K562 (cell line): ENCODE data around the gene PLAC1. TPM values are rescaled to one million over a fixed set of nuclear protein-coding genes. Genes with fewer than 3 reads are reported as not detected.

ENCODE experiments used
- CBX1 ChIP-seq: sonication (generic); IDR thresholded peaks from 2 replicates; pipeline ENCODE4 v1.6.1; 2016; ENCODE audit warnings: antibody characterized with exemption, low read depth, mild to moderate bottlenecking
- CBX2 ChIP-seq: fragments of 200-600 bp; sonication (generic); IDR thresholded peaks from one replicate; pipeline ENCODE4 v1.6.1; 2012; ENCODE audit warnings: mild to moderate bottlenecking, low read length, inconsistent platforms; ENCODE audit not compliant: insufficient read depth, poor library complexity, severe bottlenecking
- CBX8 ChIP-seq: fragments of 200-600 bp; sonication (generic); IDR thresholded peaks from 2 replicates; pipeline ENCODE4 v1.6.1; 2012; ENCODE audit warnings: borderline replicate concordance, mixed run types, low read depth, mild to moderate bottlenecking, moderate library complexity, mixed read lengths, low read length, control low read depth, inconsistent platforms; ENCODE audit not compliant: poor library complexity, severe bottlenecking; ENCODE audit errors: extremely low read depth
- CUX1 ChIP-seq: fragments of 200-800 bp; sonication (Bioruptor generic); IDR thresholded peaks from 2 replicates; pipeline ENCODE4 v1.6.1; 2016; ENCODE audit warnings: missing genetic modification characterization, missing compliant biosample characterization
- DNMT1 ChIP-seq: fragments of 450-650 bp; IDR thresholded peaks from 2 replicates; pipeline ENCODE4 v1.6.1; 2016; ENCODE audit warnings: antibody characterized with exemption, mild to moderate bottlenecking
- EP300 ChIP-seq: IDR thresholded peaks from 2 replicates; pipeline ENCODE4 v1.6.1; 2012; ENCODE audit warnings: low read length, improper control_type of control experiment
- HMG20A ChIP-seq: fragments of 450-650 bp; formaldehyde crosslinking; conservative IDR thresholded peaks from 2 replicates; pipeline ENCODE4 v1.4.0; 2020; ENCODE audit warnings: mild to moderate bottlenecking, mixed read lengths
- MCM7 ChIP-seq, 2 experiments: fragments of 450-650 bp; IDR thresholded peaks; 2 replicates each; pipeline ENCODE4 v1.6.1; 2016 to 2018
- MEIS2 ChIP-seq: fragments of 450-650 bp; IDR thresholded peaks from 2 replicates; pipeline ENCODE4 v1.6.1; 2014; ENCODE audit warnings: mild to moderate bottlenecking; ENCODE audit not compliant: partially characterized antibody
- SNAPC5 ChIP-seq: fragments of 250-450 bp; sonication (Bioruptor Pico); IDR thresholded peaks from 2 replicates; pipeline ENCODE4 v1.8.0; 2021; ENCODE audit warnings: moderate library complexity, mild to moderate bottlenecking, inconsistent platforms
- SOX6 ChIP-seq: fragments of 450-650 bp; IDR thresholded peaks from 2 replicates; pipeline ENCODE4 v1.6.1; 2014; ENCODE audit warnings: mild to moderate bottlenecking
- YY1 ChIP-seq, 3 experiments: IDR thresholded peaks; 2 replicates each; pipeline ENCODE4 v1.6.1; 2011; ENCODE audit warnings: low read length in 2 of 3, mild to moderate bottlenecking in 2 of 3, moderate library complexity in 2 of 3, borderline replicate concordance in 1 of 3, control low read depth in 1 of 3, low read depth in 1 of 3; ENCODE audit not compliant: insufficient read depth in 3 of 3, insufficient replicate concordance in 2 of 3, control insufficient read depth in 1 of 3, insufficient read length in 1 of 3; ENCODE audit errors: extremely low read depth in 1 of 3
- polyA plus RNA-seq, 8 experiments: library from polyadenylated mRNA; depleted of rRNA in 4 of 8; stranded (reverse) in 5 of 8; unstranded in 3 of 8; fragments of >200 nt; fragmentation: Nextera tagmentation in 2 of 8; fragmentation: Illumina TruSeq in 1 of 8; extraction: Ambion mirVana in 2 of 8; extraction: Trizol in 1 of 8; gene quantifications; 2 replicates each; pipeline versions ENCODE4 v1.2.1 to v1.2.3, GENCODE V29; 2011 to 2014; ENCODE audit warnings: inconsistent platforms in 1 of 8, missing spikeins in 1 of 8
- total RNA-seq, 7 experiments: library from RNA; depleted of rRNA in 6 of 7; stranded (reverse); fragments of >200 nt in 6 of 7; fragmentation: Illumina TruSeq in 2 of 7; extraction: Trizol in 2 of 7; gene quantifications; 2 replicates each; pipeline versions ENCODE4 v1.2.1 to v1.2.3, GENCODE V29; 2011 to 2021; ENCODE audit warnings: low replicate concordance in 1 of 7

The PLAC1 gene
- total and polyA plus RNA-seq, 9 of the 15 experiments (the other 6 are each of a cell fraction or from before 2014, with no cell fraction given) = 0.82 to 9.1 (median 1.7) TPM

- TF ChIP-seq CUX1 (CRISPR knock-in tag) (peak; percentile 92; the same call in 1 of the 2 replicates), HMG20A (no peak), MCM7 (IDR thresholded peaks at IDR 0.05) (no peak), SOX6 (peak; percentile 35), CBX1 (no peak), YY1 (IDR thresholded peaks at IDR 0.05; ENCODE audit: borderline replicate concordance in 1 of 3, control insufficient read depth in 1 of 3, extremely low read depth in 1 of 3, insufficient read depth in 3 of 3, insufficient read length in 1 of 3, insufficient replicate concordance in 2 of 3, low read depth in 1 of 3, low read length in 2 of 3) (peak in 1 of 3 experiments; percentile 5), SNAPC5 (no peak), DNMT1 (no peak), MEIS2 (peak; percentile 69), CBX2 (peak; percentile 98), CBX8 (peak; percentile 99), EP300 (no peak)
Observed at GRCh38 chrX:134548257-134549201, 109.7 kb downstream of the PLAC1 start (continued).
